GM03348 (cell line): ENCODE results near the gene CTRL.
A peak's percentile ranks its signal among the peaks of the same experiment; 100 is the strongest.

Source experiments
- DNase-seq: peaks from one replicate; pipeline ENCODE4 v3.0.0; 2012; ENCODE audit warnings: low spot score

Gene CTRL

DNA sequence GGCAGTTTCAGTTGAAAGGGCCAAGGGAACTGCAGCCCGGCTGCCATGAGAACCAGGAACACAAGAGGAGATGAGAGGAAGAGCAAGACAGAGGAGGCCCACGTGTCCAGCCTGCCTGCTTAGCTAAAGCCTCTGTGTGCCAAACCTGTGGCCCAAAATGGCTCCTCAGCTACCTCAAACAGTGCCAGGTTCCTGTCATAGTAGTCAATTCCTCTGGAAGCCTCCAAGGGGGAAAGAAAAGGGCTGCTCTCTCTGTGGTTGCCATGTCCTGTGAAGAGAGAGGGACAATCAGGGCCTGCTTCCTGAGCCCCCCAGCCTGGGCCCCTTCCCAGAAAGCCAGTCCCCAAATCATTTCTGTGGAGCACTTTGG is 31.6 kb upstream of the CTRL start:
- no peak for DNase-seq

DNA sequence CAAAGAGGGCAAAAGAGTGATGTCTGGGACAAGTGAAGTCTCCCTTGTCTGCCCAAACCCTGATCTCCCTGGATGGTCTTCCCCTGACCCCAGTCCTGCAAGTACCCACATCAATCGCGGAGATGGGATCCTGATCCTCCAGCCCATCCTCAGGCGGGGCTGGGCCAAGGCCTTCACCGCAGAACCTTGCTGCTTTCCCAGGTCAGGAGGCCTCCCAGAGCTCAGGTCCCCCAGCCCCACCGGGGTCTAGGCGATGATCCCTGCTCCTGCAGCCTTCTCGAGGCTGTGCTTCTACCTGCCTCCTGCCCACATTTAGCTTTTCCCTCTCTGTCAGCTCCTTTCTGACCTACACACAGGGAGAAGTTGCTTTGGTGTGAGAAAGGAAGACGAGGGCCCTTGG is 30.5 kb upstream of the CTRL start:
- DNase-seq, result no peak

DNA sequence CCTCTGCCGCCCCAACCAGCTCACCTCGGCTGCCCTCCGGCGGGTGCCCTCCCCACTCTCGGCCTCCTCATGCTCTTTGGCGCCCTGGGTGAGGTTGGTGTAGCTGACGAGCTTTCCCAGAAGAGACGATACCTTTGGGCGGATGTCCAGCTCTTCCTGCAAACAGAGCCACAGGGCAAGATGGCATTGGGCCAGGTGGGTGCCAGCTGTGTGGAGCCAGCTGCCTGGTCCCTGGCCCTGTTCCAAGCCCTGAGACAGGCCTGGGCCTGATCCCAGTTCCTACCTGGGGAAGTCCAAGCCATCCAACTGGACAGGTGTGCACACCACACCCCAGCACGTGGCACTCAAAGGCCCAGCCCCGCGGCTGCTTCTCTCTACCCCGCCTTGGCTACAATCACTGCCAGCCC is 29.9 kb upstream of the CTRL start:
- DNase-seq, result no peak

DNA sequence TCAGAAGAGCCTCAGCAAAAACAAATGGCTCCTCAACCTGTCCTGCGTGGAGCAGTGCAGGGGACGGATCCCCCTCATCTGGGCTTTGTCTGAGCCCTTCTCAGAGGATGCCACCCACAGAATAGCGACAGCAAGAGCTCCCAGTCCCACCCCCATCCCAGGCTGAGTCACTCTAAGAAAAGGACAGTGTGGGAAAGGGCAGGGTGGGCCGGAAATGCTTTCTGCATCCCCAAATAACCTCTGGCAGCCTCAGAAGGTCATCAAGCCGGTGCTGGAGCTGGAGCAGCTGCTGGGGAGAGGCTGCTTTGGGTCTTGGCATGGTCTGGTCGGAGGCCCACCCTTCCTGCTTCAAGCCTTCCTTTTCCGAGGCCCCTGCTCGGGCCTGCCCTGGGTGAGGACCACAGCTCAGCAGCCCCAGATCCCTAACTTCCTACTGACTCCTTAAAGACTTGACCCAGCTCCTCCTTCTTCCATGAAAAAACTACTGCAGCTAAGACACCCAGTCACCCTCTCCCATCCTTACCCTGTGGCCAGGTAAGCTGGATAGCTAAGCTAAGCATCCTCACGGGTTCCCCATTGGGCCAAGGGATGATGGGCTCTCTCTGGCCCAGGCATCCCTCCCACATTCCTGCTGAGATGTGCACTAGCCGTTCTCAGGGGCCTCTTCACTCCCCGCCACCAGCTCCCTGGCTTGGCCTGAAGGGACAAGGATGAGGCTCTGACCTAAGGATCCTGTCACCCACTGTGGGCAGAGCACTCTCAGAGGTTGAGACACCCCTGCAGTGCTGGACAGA is 28.1 kb upstream of the CTRL start:
- peak; percentile 86 for DNase-seq

DNA sequence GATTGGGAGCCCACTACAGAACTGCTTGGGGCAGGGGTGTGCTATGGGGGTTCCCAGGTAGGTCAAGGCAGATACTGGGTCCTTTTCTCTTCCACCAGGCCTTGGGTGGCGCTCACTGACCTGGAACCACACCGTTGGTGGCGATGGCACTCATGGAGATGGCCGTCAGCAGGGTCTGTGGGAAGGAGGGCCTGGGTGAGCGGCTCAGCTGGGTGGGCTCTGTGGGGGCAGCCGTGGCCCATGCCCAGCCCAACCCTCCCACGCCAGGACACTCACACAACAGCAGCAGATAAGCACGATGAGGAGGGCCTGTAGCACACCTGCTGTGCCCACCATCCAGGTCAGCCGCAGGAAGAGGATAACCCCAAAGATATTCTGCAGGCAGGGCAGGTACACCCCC is 26.0 kb upstream of the CTRL start:
- no peak for DNase-seq

DNA sequence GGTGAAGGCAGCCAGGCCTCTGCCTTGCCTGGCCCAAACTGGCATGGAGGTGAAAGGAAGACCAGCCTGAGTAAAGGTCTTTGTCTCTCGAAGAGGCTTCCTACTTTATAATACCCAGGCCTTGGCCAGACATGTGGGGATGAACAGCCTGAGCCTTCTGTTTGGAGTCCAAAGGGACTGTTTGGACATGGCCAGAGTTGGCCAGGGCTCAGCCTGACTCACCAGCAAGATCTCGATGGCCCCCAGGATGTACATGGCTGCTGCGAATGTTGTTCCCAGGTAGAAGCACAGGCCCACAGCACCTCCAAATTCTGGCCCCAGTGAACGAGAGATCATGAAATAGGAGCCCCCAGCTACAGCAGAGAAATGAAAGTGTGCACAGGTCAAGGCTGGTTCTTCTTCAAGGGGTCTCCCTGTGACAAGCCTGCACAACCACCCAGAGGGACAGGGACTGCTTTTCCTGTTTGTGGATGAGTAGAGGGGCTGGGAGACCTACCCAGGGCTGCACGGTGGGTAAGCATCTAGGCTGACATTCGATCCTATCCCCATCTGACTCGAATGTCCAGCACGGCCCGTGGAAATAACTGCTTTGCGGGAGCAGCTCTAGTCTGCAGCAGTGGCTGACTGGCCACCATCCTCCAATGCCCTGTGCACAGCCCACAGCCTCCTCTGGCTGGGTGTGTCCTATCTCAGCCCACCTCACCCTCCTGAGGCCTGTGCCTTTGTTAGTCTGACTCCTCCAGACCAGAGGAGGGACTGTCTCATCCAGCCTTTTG is 22.9 kb upstream of the CTRL start:
- no peak for DNase-seq

DNA sequence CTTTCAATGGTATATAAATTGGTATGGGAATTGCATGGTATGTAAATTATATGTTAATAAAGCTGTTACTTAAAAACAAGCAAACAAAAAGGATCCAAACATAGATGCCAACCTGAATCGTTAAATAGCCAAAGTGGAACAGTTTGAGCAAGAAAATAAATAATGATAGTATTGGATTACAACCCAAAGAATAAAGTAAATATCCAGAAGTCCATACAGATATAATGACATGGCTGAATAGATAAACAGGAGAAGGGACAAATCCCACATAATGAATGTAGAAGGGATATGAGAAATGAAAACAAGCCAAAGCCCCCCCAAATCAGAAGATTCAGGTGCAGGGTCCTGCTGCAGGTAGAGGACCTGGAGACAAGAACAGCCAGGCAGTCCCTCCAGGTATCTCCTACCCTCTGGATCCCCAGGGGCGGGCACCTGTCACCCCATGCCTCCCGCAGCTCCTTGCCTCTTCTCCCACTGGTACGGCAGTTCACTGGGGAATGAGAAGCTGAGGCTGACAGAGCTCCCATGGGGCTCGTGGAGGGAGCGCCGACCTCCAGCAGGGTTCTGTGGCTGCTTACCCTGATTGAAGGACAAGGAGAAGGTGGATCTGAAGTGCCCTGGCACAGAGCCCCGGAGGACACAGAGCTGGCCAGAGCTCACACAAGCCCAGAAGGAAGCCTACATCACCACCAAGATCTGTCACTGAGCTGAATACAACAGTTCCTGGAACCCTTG is 22.1 kb upstream of the CTRL start:
- no peak for DNase-seq

DNA sequence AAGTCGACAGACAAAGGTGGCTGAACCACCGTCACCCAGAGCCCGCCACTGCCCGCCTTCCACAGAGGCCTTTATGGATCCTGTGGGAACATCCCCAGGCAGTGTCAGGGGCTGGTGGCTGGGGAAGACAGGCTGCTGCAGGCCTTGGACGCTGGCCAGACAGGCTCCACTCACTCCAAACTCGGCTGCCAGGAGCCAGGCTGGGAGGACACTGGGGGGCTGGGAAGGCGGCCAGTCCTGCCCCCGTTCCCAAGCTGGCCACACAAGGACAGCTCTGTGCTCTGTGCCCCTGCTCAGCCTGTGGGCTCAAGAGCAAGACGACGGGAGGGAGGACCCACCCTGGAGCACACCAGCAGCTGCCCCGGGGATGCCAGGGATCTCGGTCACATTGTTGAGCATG is 19.8 kb upstream of the CTRL start:
- DNase-seq, result no peak

DNA sequence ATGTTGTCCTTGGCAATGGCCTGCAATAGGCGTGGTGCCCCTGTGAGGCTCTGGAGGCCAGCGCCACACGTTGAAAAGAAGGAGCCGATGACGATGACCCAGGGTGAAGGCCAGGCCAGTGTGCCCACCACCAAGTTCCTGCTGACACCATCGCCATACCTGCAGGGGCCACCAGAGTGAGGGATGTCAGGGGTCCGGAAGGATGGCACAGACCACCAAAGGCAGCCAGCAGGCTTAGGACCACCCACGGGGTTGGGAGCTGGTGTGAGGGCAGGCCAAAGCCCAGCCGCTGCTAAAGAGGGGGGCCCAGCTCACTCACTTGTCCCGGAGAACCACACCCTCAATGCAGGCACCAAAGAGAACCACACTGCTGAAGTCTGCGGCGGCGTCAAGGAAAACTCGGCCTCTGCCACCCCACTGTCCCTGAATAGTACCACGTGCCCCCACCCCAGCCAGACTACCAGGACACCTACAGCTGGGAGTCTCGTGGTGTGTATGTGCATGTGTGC is 18.7 kb upstream of the CTRL start:
- DNase-seq, result no peak

DNA sequence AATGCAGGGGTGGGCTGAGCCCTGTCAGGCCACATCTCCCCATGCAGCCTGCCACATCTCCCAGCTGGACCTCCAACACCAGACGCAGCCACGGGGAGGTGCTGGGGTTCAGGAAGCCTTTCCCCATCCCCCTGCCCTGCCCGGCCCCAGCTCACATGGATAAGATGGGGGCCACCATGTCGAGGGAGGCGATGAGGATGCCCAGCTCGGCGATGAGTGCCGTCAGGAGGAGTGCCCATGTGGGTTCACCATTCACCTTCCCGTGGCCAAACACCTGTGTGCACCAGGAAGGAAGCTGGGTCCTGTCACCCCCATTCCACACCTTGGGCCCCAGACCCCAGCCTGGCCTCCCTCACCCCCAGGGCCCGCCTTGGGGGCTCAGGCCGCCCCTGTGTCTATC is 18.0 kb upstream of the CTRL start:
- DNase-seq, result no peak

DNA sequence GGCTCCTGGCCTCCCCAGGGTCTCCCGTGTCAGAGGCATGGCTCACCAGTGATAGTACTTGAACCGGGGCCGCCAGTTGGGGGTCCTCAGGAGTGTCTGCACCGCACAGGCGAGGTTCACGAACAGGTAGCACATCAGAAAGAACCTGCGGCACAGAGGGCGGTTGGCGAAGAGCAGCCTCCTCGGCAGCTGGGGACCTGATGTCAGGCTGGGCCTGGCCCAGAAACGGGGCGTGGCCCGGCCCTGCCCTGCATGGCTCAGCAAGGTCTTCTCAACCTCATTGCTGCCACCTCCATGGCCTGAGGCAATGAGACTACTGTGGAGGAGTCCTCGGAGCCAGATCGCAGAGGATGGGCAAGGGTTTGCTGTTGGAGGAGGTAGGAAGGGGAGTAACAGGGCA is 16.4 kb upstream of the CTRL start:
- no peak for DNase-seq

DNA sequence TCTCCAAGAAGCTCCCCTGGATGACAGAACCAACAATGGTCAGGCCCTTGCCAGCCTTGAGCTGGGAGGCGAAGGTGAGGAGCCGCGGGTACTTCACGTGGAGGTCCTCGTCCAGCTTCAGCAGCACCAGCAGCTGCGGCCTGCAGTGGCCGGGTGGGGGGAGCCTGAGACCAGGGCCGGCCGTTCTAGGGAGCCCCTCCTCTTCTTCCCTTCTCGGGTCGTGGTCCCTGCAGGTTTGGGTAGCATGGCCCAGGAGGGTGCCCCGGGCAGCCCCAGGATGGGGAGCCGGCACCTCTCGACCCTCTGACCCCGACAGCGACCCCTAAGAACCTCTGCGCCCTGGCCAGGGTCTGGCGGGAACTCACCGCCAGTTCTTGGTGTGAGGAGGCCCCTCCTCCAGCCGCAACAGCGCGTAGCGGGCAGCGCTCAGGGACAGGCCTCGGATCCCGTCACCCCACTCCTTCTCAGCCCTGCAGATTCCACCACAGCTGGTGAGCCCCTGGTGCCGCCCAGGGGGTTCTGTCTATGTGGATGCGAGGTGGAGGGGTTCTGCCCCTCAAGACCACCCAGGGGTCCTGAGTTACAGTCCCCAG is 15.4 kb upstream of the CTRL start:
- no peak for DNase-seq

DNA sequence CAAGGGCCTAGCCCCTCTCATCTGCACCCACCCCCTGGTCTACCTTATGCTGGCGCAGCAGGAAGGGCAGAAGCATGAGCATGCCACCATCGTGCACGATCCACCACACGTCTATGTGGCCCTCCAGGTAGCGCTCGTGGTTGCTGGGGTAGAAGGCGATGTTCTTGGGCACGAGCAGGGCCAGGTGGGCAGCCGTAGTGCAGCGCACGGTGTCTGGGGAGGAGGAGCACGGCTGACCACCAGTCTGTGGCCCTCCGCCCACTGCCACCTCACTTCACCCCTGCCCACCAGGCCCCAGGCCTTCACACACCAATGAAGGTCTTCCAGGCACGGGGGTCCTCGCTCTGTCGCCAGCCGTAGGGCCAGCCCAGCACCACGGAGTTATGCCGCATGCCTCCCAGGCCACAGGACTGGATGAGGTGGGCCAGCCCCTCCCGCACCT is 14.5 kb upstream of the CTRL start:
- no peak for DNase-seq

DNA sequence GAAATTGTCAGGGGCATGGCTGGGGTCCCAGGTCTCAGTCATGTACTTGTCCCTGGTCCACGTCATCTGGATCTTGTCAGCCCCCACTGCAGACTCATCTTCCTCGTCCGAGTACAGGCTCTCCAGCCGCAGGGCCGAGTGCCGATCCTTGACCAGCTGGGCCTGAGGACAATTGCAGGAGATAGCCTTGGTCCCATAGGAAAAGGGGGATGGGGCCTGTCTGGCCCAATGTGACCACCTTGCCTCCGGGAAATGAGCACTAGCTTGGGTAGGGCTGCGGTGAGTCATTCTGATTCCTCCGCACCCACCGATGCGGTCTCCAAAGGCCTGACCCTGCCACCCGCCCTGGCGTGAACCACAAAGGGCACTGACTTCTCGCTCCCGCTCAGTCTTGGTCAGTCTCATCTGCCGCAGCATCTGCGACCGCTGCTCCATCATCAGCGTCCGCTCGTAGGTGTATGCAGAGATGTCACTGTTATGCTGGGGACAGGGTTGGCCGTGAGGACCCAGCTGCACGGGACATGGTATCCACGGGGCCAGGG is 13.8 kb upstream of the CTRL start:
- DNase-seq, result no peak

DNA sequence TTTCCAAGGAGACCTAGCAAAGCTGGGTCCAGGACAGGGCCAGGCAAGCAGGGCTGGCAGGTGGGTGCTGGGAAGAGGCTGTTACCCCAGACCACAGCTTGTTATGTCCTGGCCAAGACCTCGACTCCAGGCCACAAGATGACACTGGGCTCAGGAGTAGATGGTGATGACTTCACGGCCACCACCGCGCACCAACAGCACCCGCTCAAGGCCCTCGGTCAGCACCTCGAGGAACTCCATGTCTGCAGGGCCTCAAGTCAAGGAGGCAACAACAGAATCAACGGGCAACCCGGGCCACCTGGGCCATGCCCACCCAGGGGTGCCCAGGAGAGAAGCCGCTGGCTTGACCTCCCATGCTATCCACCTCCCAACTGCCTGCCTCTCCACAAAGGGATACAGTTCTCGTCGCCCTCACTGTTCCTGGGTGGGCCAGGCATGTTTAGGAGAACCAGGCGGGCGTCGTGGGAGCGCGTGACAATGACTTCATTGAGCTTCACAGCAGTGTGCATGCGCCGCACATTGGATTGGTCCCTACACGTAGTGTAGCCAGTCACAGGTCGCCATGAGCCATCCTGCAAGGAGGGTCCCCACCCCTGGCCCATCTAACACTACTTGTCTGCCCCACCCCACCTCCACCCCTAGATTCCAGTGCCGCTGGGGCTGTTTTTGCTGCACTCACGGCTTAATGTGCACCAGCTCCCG is 13.2 kb upstream of the CTRL start:
- no peak for DNase-seq

DNA sequence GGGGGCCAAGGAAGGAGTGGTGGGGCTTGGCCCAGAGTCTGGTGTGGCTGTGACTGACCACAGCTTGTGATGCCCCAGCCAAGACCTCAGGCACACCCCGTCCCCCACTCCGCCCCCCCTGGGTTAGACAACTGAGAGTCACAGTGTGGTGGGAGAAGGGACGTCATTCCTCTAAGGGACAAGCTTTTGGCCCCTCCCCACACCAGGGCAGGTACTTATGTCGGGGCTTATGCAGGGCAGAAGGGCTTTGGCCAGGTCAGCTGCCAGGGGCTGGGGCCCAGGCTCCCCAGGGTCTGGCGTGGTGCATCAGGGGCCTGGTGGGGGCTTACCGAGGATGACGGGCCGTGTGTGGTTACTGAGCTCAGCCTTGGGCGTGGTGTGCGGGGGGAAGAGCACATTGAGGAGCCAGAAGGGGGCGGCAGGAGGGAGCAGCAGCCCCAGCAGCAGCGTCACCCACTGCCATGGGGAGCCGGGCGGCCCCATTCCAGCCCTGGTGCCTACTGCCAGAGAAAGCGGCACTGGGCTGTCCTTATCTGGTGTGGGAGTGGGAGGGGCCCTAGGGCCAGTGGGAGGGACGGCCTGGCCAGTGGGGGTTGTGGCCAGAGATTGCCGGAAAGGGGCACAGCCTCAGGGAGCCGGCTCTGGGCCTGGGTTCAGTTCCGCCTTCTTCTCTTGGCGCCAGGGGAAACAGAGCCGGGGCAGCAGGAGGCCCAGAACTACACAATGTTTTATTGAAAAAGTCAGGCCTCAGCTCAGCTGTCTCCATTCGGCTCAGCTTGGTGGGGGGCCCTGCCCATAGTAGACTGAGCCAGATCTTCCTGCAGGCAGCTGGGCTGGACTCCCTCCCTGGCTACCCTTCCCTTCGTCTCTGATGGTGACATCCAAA is 12.2 kb upstream of the CTRL start, which contains the start of gene LCAT:
LCAT (minus strand) TSS at position 502 of the 886 bp plus-strand sequence; CDS start at position 483, 19 bp downstream.
- DNase-seq, result no peak

DNA sequence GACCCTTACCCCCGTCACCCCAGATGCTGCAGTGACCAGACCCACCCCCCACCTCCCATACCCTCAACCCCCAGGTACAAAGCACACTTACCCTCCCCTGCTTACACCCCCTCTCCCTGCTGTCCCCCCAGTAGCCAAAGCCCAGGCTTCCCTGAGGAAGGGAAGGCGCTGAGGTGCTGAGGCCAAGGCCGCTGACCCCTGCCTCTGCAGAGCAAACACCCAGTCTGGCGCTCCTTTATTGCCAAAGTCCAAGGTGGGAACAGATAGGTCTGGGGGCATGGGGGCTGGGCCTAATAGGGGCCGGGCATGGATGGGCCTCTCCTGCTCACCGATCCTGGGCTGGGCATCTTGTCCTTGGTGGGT is 11.6 kb upstream of the CTRL start:
- no peak for DNase-seq

DNA sequence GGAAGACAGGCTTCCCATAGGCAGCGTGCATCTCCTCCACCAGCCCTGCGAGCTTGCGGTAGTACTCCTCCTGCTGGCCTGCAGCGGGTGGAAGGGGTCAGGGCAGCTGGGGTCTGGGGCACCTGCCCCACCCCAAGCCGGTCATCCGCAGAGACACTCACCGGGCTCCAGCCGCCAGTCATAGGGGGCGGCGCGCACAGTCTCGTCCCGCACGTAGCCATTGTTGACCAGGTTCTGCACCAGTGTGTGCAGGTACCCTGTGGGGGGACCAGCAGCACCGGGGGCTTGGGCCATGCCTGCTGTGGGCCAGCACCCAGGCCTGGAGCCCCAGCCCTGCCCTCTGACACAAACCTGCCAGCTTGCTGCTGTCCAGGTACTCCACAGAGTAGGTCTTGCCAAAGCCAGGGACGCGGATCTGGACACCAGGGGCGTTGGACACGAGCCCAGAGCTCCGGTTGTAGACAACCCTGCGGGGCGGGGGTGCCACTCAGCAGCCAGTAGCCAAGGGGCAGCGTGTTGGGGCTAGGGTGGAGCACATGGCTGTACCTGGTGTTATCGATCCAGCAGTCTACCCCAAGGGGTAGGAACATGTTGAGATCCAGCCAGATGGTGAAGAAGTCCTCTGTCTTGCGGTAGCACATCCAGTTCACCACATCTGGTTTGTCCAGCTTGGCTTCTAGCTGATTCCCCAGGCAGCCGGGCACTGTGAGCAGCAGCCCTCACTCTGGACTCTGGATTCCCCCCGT is 11.0 kb upstream of the CTRL start:
- no peak for DNase-seq

DNA sequence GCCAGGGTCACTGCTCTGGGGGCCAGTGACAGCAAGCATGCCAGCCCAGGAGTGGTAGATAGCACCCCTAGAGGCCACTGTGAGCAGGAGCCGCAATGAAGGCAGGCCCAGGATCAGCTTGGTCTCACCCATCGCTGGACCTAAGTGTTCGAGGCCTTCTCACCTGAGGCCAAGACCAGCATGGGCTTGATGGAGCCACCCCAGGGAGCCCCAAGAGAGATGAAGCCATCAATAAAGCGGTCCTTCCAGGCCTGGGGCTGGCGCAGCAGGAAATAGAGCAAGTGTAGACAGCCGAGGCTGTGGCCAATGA is 10.5 kb upstream of the CTRL start:
- peak; percentile 68 for DNase-seq
